HepG2 (cell line): ENCODE data around the gene SLC17A5. TPM values are rescaled to one million over a fixed set of nuclear protein-coding genes. Genes with fewer than 3 reads are reported as not detected.

Source experiments
- ATAC-seq: fragments of 200-7000 bp; cut with Tn5 transposase; 3 replicates; pipeline ENCODE4 v1.9.1; 2020; ENCODE audit warnings: mild to moderate bottlenecking, moderate library complexity
- BruUV-seq: library from RNA; stranded (reverse); fragments of 400-500 nt; replicated peaks from 2 replicates; lab custom pipeline; 2021; lab: Mats Ljungman, UMichigan
- CTCF ChIA-PET: fragments of 300-600 bp; formaldehyde crosslinking; extraction: SDS; loops from one replicate; lab custom pipeline; 2021; ENCODE audit warnings: low total read pairs, inconsistent platforms, low intra/inter-chr PET ratio; lab: Yijun Ruan, JAX
- POLR2A ChIA-PET: fragments of 350-600 bp; sonication (Branson Sonifier 250); formaldehyde crosslinking; loops from one replicate; lab custom pipeline; 2020; ENCODE audit warnings: antibody characterized with exemption, inconsistent platforms; lab: Yijun Ruan, JAX
- DNase-seq: peaks from one replicate; pipeline ENCODE4 v3.0.0-alpha.2; 2015; ENCODE audit warnings: low spot score
- FAIRE-seq: peaks from 3 replicates; lab custom pipeline; 2011; peaks lifted over from hg19 to GRCh38; lab: Jason Lieb, UNC
- H2AFZ ChIP-seq: one replicate; pipeline ENCODE4 v1.6.1; 2011; ENCODE audit warnings: low read length, inconsistent platforms
- H3K27ac ChIP-seq: fragments of 300-600 bp; 3 replicates; pipeline ENCODE4 v1.8.0; 2011; ENCODE audit warnings: mixed run types, mild to moderate bottlenecking, mixed read lengths, low read length, inconsistent platforms; ENCODE audit not compliant: insufficient read depth; ENCODE audit errors: extremely low read length
- H3K27me3 ChIP-seq, 2 experiments: fragments of 200-600 bp in 1 of 2; 2 replicates in 1 of 2; 3 replicates in 1 of 2; pipeline versions ENCODE4 v1.6.0 to v1.8.0; 2011; ENCODE audit warnings: low read length in 2 of 2, mild to moderate bottlenecking in 2 of 2, moderate library complexity in 2 of 2, inconsistent platforms in 1 of 2; ENCODE audit not compliant: insufficient read depth in 2 of 2, control insufficient read depth in 1 of 2
- H3K36me3 ChIP-seq, 2 experiments: fragments of 200-600 bp in 1 of 2; replicated peaks in 1 of 2; 2 replicates in 1 of 2; 3 replicates in 1 of 2; pipeline versions ENCODE4 v1.5.1 to v1.8.0; 2011; ENCODE audit warnings: low read length in 2 of 2, inconsistent platforms in 1 of 2; ENCODE audit not compliant: insufficient read depth in 2 of 2, control insufficient read depth in 1 of 2
- H3K4me1 ChIP-seq: 2 replicates; pipeline ENCODE4 v1.5.1; 2012; ENCODE audit warnings: low read length, inconsistent platforms; ENCODE audit not compliant: insufficient read depth
- H3K4me2 ChIP-seq: 2 replicates; pipeline ENCODE4 v1.6.0; 2011; ENCODE audit warnings: low read depth, low read length, inconsistent platforms
- H3K4me3 ChIP-seq, 3 experiments: fragments of 200-600 bp in 1 of 3; sonication (generic), shearing (Covaris generic) in 1 of 3; replicated peaks in 1 of 3; 2 replicates each; pipeline ENCODE4 v1.5.1; 2011 to 2016; ENCODE audit warnings: low read length in 3 of 3, inconsistent platforms in 2 of 3, low read depth in 2 of 3, mild to moderate bottlenecking in 2 of 3, control low read depth in 1 of 3, mixed read lengths in 1 of 3; ENCODE audit not compliant: insufficient read depth in 1 of 3
- H3K79me2 ChIP-seq: one replicate; pipeline ENCODE4 v1.6.1; 2011; ENCODE audit warnings: low read length, inconsistent platforms; ENCODE audit not compliant: insufficient read depth
- H3K9ac ChIP-seq: 2 replicates; pipeline ENCODE4 v1.6.0; 2011; ENCODE audit warnings: mild to moderate bottlenecking, low read depth, low read length, inconsistent platforms; ENCODE audit not compliant: insufficient read depth
- H3K9me3 ChIP-seq: 2 replicates; pipeline ENCODE4 v1.5.1; 2012; ENCODE audit warnings: mild to moderate bottlenecking, low read length
- H4K20me1 ChIP-seq: 2 replicates; pipeline ENCODE4 v1.6.0; 2011; ENCODE audit warnings: inconsistent platforms, mild to moderate bottlenecking, low read length, moderate library complexity; ENCODE audit not compliant: insufficient read depth
- HNRNPH1 ChIP-seq: fragments of 200-400 bp; formaldehyde crosslinking; optimal IDR thresholded peaks from 2 replicates; pipeline ENCODE3; 2017; ENCODE audit warnings: mild to moderate bottlenecking, low read depth, low read length
- KAT8 ChIP-seq: IDR thresholded peaks from 2 replicates; pipeline ENCODE4 v1.6.1; 2016; ENCODE audit warnings: missing genetic modification reagents, missing compliant biosample characterization
- KLF6 ChIP-seq: IDR thresholded peaks from 2 replicates; pipeline ENCODE4 v1.8.0; 2016; ENCODE audit warnings: missing biosample characterization, missing genetic modification reagents
- POLR2AphosphoS2 ChIP-seq: IDR thresholded peaks from 2 replicates; pipeline ENCODE4 v1.6.1; 2011; ENCODE audit warnings: low read depth, low read length, improper control_type of control experiment
- SIX4 ChIP-seq: sonication (generic); formaldehyde crosslinking; IDR thresholded peaks from 2 replicates; pipeline ENCODE4 v1.4.0; 2020; ENCODE audit warnings: missing genetic modification reagents
- SP4 ChIP-seq: sonication (generic); formaldehyde crosslinking; IDR thresholded peaks from 2 replicates; pipeline ENCODE4 v1.8.1; 2023; ENCODE audit warnings: mild to moderate bottlenecking, missing genetic modification reagents
- TCF7L2 ChIP-seq: IDR thresholded peaks from 2 replicates; pipeline ENCODE4 v1.6.1; 2011; ENCODE audit warnings: mild to moderate bottlenecking, low read depth, low read length, moderate library complexity
- U2AF2 ChIP-seq: fragments of 200-400 bp; formaldehyde crosslinking; IDR thresholded peaks from 2 replicates; pipeline ENCODE4 v1.6.1; 2017; ENCODE audit warnings: low read depth, mild to moderate bottlenecking, low read length
- ZNF383 ChIP-seq: sonication (generic); formaldehyde crosslinking; IDR thresholded peaks from 2 replicates; pipeline ENCODE4 v1.4.0; 2020; ENCODE audit warnings: missing genetic modification reagents, mild to moderate bottlenecking, borderline replicate concordance
- ZNF441 ChIP-seq: sonication (generic); formaldehyde crosslinking; IDR thresholded peaks from 2 replicates; pipeline ENCODE4 v1.7.0; 2021; ENCODE audit warnings: missing genetic modification reagents, borderline replicate concordance
- ZNF724P ChIP-seq: sonication (generic); formaldehyde crosslinking; IDR thresholded peaks from 2 replicates; pipeline ENCODE4 v1.8.0; 2022; ENCODE audit warnings: missing genetic modification reagents, borderline replicate concordance
- ZNF850 ChIP-seq: sonication (generic); formaldehyde crosslinking; conservative IDR thresholded peaks from 2 replicates; pipeline ENCODE4 v1.9.0; 2021; ENCODE audit warnings: mild to moderate bottlenecking, missing genetic modification reagents
- WGBS: methylation state at CpG from one replicate; pipeline ENCODE4 v1.1.6; 2017; ENCODE audit warnings: low lambda C conversion rate; 5-methylcytosine and 5-hydroxymethylcytosine counted together
- in situ Hi-C: cut with HindIII; loops from 2 replicates; pipeline ENCODE4 v1.10.0; 2017; ENCODE audit warnings: low pct_unique_long_range_greater_than_20kb; ENCODE audit not compliant: extremely low pct_ligation_motif_present
- intact Hi-C: fragments of 100-400 bp; cut with micrococcal nuclease; formaldehyde crosslinking; loops from one replicate; pipeline ENCODE4 v1.10.0; 2022; ENCODE audit not compliant: unreplicated experiment
- polyA plus RNA-seq, 8 experiments: library from polyadenylated mRNA; depleted of rRNA in 3 of 8; stranded (reverse) in 7 of 8; unstranded in 1 of 8; fragments of >200 nt; fragmentation: Illumina TruSeq in 4 of 8; extraction: Trizol in 4 of 8; gene quantifications; 2 replicates each; pipeline versions ENCODE4 v1.2.1 to v1.2.3, GENCODE V29; 2011 to 2016; ENCODE audit warnings: low read depth in 4 of 8, missing spikeins in 1 of 8, mixed read lengths in 1 of 8; ENCODE audit not compliant: insufficient read depth in 1 of 8
- total RNA-seq, 5 experiments: library from RNA; depleted of rRNA; stranded (reverse); fragments of >200 nt; fragmentation: Illumina TruSeq; extraction: Trizol; gene quantifications; 2 replicates each; pipeline ENCODE4 v1.2.3, GENCODE V29; 2016; ENCODE audit warnings: low read depth in 1 of 5
- TF ChIP-seq, protein P1 (sequence below): sonication (generic); formaldehyde crosslinking; IDR thresholded peaks from 2 replicates; pipeline ENCODE4 v1.5.1; 2020; ENCODE audit warnings: mild to moderate bottlenecking, moderate library complexity, missing genetic modification reagents
- TF ChIP-seq, protein P2 (sequence below): sonication (generic); formaldehyde crosslinking; IDR thresholded peaks from 2 replicates; pipeline ENCODE4 v1.8.1; 2023; ENCODE audit warnings: missing genetic modification reagents, inconsistent platforms, borderline replicate concordance
- TF ChIP-seq, protein P3 (sequence below): sonication (generic); formaldehyde crosslinking; IDR thresholded peaks from 2 replicates; pipeline ENCODE4 v1.5.0; 2020; ENCODE audit warnings: missing genetic modification reagents

Gene SLC17A5
- total and polyA plus RNA-seq, 2 of the 13 experiments (the other 11 are each of a cell fraction or from before 2014, with no cell fraction given): 18.3 to 20.5 TPM

DNA sequence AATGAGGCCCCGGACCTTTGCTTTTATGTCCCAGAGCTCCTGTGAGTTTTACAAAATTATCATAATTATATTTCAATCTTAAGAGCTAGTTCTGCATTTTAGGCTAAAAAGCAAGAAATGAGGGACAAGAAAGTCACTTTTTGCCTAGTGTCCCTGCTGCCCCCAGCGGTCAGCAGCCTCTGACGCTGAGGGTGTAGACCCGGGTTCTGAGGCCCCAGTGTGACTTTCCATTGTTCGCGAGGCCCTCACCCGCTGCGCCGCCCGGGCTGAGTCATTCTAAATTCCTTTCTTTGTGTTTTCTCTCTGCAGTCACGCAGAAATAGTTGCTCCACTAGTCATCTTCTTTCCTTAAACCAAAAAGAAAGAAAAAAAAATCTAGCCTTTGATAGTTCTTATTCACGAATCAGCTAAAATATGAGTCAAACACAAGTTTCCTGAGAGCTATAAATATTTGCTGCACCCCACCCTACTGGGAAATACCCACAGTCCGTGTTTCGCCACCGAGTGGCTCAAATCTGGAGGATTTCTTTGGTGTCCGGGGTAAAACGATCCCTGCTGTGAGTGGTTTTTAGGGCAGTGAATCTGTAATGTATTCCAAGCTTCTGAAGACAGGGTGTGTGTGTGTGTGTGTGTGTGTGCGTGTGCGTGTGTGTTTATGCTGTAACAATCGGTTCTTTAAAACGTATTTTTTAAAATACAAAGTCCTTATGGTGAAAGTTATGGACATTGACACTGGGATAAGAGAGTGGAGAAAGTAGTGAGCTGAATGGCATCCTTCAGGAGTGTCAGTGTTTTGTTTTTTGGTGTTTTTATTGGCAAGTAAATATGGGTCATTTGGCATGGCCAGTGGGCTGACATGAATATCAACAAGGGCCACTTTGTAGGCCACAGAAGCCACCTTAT is 73.3 kb downstream of the SLC17A5 start:
- peak overlapping the region; percentile 97 for H3K4me2 ChIP-seq
- no peaks in the 10 kb centered on the region; a peak in 1 of 5 replicates for H3K27me3 ChIP-seq
- H3K36me3 ChIP-seq: no peaks in the 10 kb centered on the region
- peak; percentile 93 for DNase-seq
- H3K4me1 ChIP-seq: peaks cover 50% of the 10 kb centered on the region
- FAIRE-seq: peak; percentile 75
- in situ Hi-C loops: loop anchor here (10.0 kb wide), 1 partner anchor 56 kb away; the partner anchor contains the start of gene EEF1A1
- H3K9ac ChIP-seq: peak overlapping the region; percentile 91
- peak; percentile 96 for ATAC-seq
- intact Hi-C loops: loop anchor here (1.0 kb wide), 2 partner anchors 13 to 59 kb away; partner anchors contain the start of gene EEF1A1
- BruUV-seq: TSS peak; percentile 96
- 1% methylated on average over 21 of the region's 21 CpGs for WGBS
- no peaks in the 10 kb centered on the region for H3K79me2 ChIP-seq
- H3K9me3 ChIP-seq: no peaks in the 10 kb centered on the region
- H2AFZ ChIP-seq: peak overlapping the region; percentile 54
- H4K20me1 ChIP-seq: no peaks in the 10 kb centered on the region
- peak overlapping the region; percentile 99 for H3K27ac ChIP-seq
- ChIA-PET CTCF (no interaction called here), POLR2A (interaction anchor here (0.8 to 3.1 kb wide), 13 partner anchors 9 to 119 kb away, joined by 3 to 113 read pairs (median 12); partner anchors contain the start of genes EEF1A1, MTO1 and SLC17A5)
- peak overlapping the region; percentile 45 to 67 (median 63) for H3K4me3 ChIP-seq
- TF ChIP-seq ZNF850: no peak
- no peak for TF ChIP-seq TCF7L2
- no peak for TF ChIP-seq ZNF383 (CRISPR knock-in tag)
- TF ChIP-seq HNRNPH1: no peak
- TF ChIP-seq U2AF2: no peak
- peak; percentile 21; the same call in 1 of the 2 replicates for TF ChIP-seq SP4 (CRISPR knock-in tag)
- TF ChIP-seq, protein P1, sequence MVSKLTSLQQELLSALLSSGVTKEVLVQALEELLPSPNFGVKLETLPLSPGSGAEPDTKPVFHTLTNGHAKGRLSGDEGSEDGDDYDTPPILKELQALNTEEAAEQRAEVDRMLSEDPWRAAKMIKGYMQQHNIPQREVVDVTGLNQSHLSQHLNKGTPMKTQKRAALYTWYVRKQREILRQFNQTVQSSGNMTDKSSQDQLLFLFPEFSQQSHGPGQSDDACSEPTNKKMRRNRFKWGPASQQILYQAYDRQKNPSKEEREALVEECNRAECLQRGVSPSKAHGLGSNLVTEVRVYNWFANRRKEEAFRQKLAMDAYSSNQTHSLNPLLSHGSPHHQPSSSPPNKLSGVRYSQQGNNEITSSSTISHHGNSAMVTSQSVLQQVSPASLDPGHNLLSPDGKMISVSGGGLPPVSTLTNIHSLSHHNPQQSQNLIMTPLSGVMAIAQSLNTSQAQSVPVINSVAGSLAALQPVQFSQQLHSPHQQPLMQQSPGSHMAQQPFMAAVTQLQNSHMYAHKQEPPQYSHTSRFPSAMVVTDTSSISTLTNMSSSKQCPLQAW (CRISPR knock-in tag): 0 out of 2 replicates have a peak, but pooled peaks have one; percentile 27
- TF ChIP-seq, protein P2, sequence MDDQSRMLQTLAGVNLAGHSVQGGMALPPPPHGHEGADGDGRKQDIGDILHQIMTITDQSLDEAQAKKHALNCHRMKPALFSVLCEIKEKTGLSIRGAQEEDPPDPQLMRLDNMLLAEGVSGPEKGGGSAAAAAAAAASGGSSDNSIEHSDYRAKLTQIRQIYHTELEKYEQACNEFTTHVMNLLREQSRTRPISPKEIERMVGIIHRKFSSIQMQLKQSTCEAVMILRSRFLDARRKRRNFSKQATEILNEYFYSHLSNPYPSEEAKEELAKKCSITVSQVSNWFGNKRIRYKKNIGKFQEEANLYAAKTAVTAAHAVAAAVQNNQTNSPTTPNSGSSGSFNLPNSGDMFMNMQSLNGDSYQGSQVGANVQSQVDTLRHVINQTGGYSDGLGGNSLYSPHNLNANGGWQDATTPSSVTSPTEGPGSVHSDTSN (CRISPR knock-in tag): no peak
- TF ChIP-seq SIX4: no peak
- TF ChIP-seq ZNF724P (CRISPR knock-in tag): no peak
- TF ChIP-seq KAT8 (CRISPR knock-in tag): no peak
- no peak for TF ChIP-seq KLF6 (CRISPR knock-in tag)
- TF ChIP-seq, protein P3, sequence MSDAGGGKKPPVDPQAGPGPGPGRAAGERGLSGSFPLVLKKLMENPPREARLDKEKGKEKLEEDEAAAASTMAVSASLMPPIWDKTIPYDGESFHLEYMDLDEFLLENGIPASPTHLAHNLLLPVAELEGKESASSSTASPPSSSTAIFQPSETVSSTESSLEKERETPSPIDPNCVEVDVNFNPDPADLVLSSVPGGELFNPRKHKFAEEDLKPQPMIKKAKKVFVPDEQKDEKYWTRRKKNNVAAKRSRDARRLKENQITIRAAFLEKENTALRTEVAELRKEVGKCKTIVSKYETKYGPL: 0 out of 2 replicates have a peak, but pooled peaks have one; percentile 6
- TF ChIP-seq POLR2AphosphoS2: no peak
- TF ChIP-seq ZNF441 (CRISPR knock-in tag): no peak
